ENCODE measurements around the gene TBX19.

TBX19 gene

DNA sequence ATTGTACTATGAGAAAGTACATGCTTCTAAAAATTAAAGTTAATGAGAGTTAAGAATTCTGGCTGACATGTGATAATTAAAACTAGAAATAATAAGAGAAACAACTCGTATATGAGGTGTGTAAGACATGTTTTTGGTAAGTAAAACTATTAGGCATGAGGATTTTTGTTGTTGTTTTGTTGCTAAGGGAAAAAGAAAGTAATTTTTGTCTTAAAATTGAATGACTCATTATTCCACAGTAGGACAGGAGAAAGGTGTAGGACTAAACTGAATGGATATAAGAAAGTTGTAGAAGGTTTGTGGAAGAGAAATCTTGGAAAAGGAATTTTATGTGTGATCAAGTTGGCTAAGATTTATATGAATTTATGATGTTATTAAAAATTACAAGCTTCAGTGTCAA is 54.8 kb downstream of the TBX19 start:
- Histone ChIP-seq H3K79me2 (ENCODE audit: control insufficient read depth, low read length) (no peaks in the 10 kb centered on the region), H3K27ac (ENCODE audit: low read depth, low read length) (no peak overlapping the region), H3F3A (ENCODE audit: control insufficient read depth, insufficient read depth) (no peaks in the 10 kb centered on the region), H4K20me1 (ENCODE audit: control insufficient read depth, insufficient read depth, low read depth, low read length) (no peaks in the 10 kb centered on the region), H3K4me1 (ENCODE audit: control insufficient read depth, low read length) (no peaks in the 10 kb centered on the region), H3K4me3 (ENCODE audit: low read length) (no peak overlapping the region), H3K9me3 (ENCODE audit: control insufficient read depth, insufficient read depth, low read length) (no peaks in the 10 kb centered on the region), H3K4me2 (ENCODE audit: low read length) (no peak overlapping the region), H3K9me2 (replicated peaks; ENCODE audit: control insufficient read depth, low read length) (no peaks in the 10 kb centered on the region), H3K27me3 (ENCODE audit: control insufficient read depth, low read length) (peaks cover 7% of the 10 kb centered on the region), H3K36me3 (ENCODE audit: control insufficient read depth, low read length) (no peaks in the 10 kb centered on the region)
- TF ChIP-seq, protein P1, sequence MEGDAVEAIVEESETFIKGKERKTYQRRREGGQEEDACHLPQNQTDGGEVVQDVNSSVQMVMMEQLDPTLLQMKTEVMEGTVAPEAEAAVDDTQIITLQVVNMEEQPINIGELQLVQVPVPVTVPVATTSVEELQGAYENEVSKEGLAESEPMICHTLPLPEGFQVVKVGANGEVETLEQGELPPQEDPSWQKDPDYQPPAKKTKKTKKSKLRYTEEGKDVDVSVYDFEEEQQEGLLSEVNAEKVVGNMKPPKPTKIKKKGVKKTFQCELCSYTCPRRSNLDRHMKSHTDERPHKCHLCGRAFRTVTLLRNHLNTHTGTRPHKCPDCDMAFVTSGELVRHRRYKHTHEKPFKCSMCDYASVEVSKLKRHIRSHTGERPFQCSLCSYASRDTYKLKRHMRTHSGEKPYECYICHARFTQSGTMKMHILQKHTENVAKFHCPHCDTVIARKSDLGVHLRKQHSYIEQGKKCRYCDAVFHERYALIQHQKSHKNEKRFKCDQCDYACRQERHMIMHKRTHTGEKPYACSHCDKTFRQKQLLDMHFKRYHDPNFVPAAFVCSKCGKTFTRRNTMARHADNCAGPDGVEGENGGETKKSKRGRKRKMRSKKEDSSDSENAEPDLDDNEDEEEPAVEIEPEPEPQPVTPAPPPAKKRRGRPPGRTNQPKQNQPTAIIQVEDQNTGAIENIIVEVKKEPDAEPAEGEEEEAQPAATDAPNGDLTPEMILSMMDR (IDR thresholded peaks at IDR 0.05; ENCODE audit: low read depth, low read length, poor library complexity, severe bottlenecking), result no peak
- TF ChIP-seq EZH2phosphoT487 (IDR thresholded peaks at IDR 0.05; ENCODE audit: borderline replicate concordance, low read length), result no peak

DNA sequence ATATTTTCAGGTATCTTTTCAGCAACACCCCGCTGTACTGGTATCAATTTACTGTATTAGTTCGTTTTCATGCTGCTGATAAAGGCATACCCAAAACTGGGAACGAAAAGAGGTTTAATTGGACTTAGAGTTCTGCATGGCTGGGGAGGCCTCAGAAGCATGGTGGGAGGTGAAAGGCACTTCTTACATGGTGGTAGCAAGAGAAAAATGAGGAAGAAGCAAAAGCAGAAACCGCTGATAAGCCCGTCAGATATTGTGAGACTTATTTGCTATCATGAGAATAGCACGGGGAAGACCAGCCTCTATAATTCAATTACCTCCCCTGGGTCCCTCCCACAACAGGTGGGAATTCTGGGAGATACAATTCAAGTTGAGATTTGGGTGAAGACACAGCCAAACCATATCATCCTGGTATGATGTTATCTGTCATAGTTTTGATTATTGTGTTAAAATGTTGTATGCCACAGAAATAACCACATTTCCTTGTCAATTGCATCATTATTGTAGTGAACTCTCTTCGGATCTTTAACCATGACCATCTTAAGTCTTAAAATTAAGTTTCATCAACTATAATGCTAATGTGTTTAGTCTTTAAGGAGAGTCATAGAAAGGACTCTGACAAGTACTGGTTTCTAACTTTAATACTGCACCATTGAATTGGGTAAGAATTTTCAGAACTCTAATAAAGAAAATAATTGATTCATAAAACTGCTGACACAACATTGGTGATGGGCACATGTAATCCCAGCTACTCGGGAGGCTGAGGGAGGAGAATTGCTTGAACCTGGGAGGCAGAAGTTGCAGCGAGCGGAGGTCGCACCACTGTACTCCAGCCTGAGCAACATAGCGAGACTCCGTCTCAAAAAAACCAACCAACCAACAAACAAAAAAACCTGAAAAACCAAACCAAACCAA is 58.2 kb downstream of the TBX19 start:
- H3K4me2 ChIP-seq (ENCODE audit: low read length), result no peak overlapping the region
- H3F3A ChIP-seq (ENCODE audit: control insufficient read depth, insufficient read depth), result no peaks in the 10 kb centered on the region
- H4K20me1 ChIP-seq (ENCODE audit: control insufficient read depth, insufficient read depth, low read depth, low read length), result no peaks in the 10 kb centered on the region
- H3K79me2 ChIP-seq (ENCODE audit: control insufficient read depth, low read length), result no peaks in the 10 kb centered on the region
- no peak overlapping the region for H3K27ac ChIP-seq (ENCODE audit: low read depth, low read length)
- H3K4me3 ChIP-seq (ENCODE audit: low read length), result no peak overlapping the region
- no peaks in the 10 kb centered on the region for H3K36me3 ChIP-seq (ENCODE audit: control insufficient read depth, low read length)
- H3K9me2 ChIP-seq (replicated peaks; ENCODE audit: control insufficient read depth, low read length), result no peaks in the 10 kb centered on the region
- peaks cover 12% of the 10 kb centered on the region for H3K27me3 ChIP-seq (ENCODE audit: control insufficient read depth, low read length)
- H3K4me1 ChIP-seq (ENCODE audit: control insufficient read depth, low read length), result no peaks in the 10 kb centered on the region
- no peaks in the 10 kb centered on the region for H3K9me3 ChIP-seq (ENCODE audit: control insufficient read depth, insufficient read depth, low read length)
- TF ChIP-seq EZH2phosphoT487 (IDR thresholded peaks at IDR 0.05; ENCODE audit: borderline replicate concordance, low read length), result no peak
- TF ChIP-seq, protein P1 (IDR thresholded peaks at IDR 0.05; ENCODE audit: low read depth, low read length, poor library complexity, severe bottlenecking), result no peak

DNA sequence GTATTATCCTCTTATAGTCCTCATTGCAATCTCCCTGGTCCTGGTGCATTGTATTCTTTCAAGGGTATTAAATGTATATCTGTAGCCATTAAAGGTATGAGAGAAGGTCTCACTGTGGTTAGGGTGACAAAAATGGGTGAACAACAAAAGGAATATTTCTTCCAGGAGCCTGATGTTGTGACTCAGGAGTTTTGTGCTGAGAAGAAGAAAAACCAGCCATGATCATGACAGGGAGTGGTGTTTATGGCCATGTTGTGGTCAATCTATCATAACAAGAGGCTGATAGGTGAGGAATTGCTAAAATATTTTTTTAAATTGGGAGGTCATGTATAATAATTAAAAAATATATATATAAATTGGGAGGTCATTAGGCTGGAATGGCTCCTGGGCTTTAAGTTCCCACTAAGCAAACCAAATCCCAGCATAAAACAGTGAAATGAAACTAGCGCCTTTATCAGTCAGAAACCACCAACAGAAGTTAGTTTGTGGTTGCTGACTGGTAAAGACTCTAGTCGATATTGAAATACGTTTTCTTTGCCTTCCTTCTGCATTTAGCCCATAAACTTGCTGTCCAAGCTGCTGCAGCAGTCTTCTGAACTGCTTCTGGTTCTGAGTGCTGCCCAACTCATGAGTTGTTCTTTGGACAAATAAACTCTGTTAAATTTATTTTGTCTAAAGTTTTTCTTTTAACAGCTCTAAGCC is 60.3 kb downstream of the TBX19 start:
- Histone ChIP-seq H3K27ac (ENCODE audit: low read depth, low read length) (no peak overlapping the region), H3F3A (ENCODE audit: control insufficient read depth, insufficient read depth) (no peaks in the 10 kb centered on the region), H3K36me3 (ENCODE audit: control insufficient read depth, low read length) (no peaks in the 10 kb centered on the region), H3K27me3 (ENCODE audit: control insufficient read depth, low read length) (peaks cover 12% of the 10 kb centered on the region), H3K9me2 (replicated peaks; ENCODE audit: control insufficient read depth, low read length) (no peaks in the 10 kb centered on the region), H3K9me3 (ENCODE audit: control insufficient read depth, insufficient read depth, low read length) (no peaks in the 10 kb centered on the region), H3K4me2 (ENCODE audit: low read length) (no peak overlapping the region), H3K4me3 (ENCODE audit: low read length) (no peak overlapping the region), H4K20me1 (ENCODE audit: control insufficient read depth, insufficient read depth, low read depth, low read length) (no peaks in the 10 kb centered on the region), H3K79me2 (ENCODE audit: control insufficient read depth, low read length) (no peaks in the 10 kb centered on the region), H3K4me1 (ENCODE audit: control insufficient read depth, low read length) (no peaks in the 10 kb centered on the region)
- no peak for TF ChIP-seq EZH2phosphoT487 (IDR thresholded peaks at IDR 0.05; ENCODE audit: borderline replicate concordance, low read length)
- TF ChIP-seq, protein P1 (IDR thresholded peaks at IDR 0.05; ENCODE audit: low read depth, low read length, poor library complexity, severe bottlenecking), result no peak

All from DOHH2 (cell line).